Esophagus muscularis mucosa (tissue), 4 donors: ENCODE measurements around the gene TUT7. TPM values are rescaled to one million over a fixed set of nuclear protein-coding genes. Genes with fewer than 3 reads are reported as not detected.
"Not testable (repeated sequence)": the region's sequence is repeated elsewhere in the genome, so short reads cannot be mapped to it uniquely, and the experiment has no call there.

Source experiments
- DNase-seq: peaks from one replicate; pipeline ENCODE4 v3.0.0-alpha.2; 2017; ENCODE audit errors: extremely low spot score
- H3K27ac ChIP-seq, 4 donors: fragments of 200-600 bp; sonication (generic); replicated peaks in 1 of 4; 1 replicate in 3 of 4; 2 replicates in 1 of 4; pipeline ENCODE4 v1.5.1; 2016 to 2019; ENCODE audit warnings: mild to moderate bottlenecking in 1 of 4
- H3K27me3 ChIP-seq, 4 donors: fragments of 200-600 bp; sonication (generic); one replicate each; pipeline versions ENCODE4 v1.5.1 to v1.6.0; 2016 to 2019
- H3K36me3 ChIP-seq, 4 donors: fragments of 200-600 bp; sonication (generic); one replicate each; pipeline ENCODE4 v1.5.1; 2016 to 2019
- H3K4me1 ChIP-seq, 4 donors: fragments of 200-600 bp; sonication (generic); one replicate each; pipeline ENCODE4 v1.5.1; 2016 to 2019
- H3K4me3 ChIP-seq, 4 donors: fragments of 200-600 bp; sonication (generic); 1 replicate in 2 of 4; 2 replicates in 2 of 4; pipeline ENCODE4 v1.5.1; 2016 to 2019; ENCODE audit warnings: mild to moderate bottlenecking in 4 of 4, moderate library complexity in 1 of 4
- H3K9me3 ChIP-seq, 4 donors: fragments of 200-600 bp; sonication (generic); 1 replicate in 3 of 4; 2 replicates in 1 of 4; pipeline ENCODE4 v1.5.1; 2016 to 2019
- CTCF ChIP-seq, 3 experiments: fragments of 200-600 bp in 2 of 3; fragments of 450-650 bp in 1 of 3; sonication (generic) in 2 of 3; IDR thresholded peaks; one replicate each; pipeline ENCODE4 v1.5.1; 2017 to 2019; ENCODE audit warnings: antibody characterized with exemption in 3 of 3, mild to moderate bottlenecking in 2 of 3, moderate library complexity in 1 of 3
- EP300 ChIP-seq: sonication (generic); formaldehyde crosslinking; IDR thresholded peaks from one replicate; pipeline ENCODE4 v1.6.1; 2017; ENCODE audit warnings: antibody characterized with exemption
- POLR2A ChIP-seq: fragments of 450-650 bp; IDR thresholded peaks from one replicate; pipeline ENCODE4 v1.6.1; 2017; ENCODE audit warnings: antibody characterized with exemption, moderate library complexity, mild to moderate bottlenecking, low read depth
- POLR2AphosphoS5 ChIP-seq, 2 donors: sonication (generic); formaldehyde crosslinking; IDR thresholded peaks; one replicate each; pipeline ENCODE4 v1.6.1; 2017; ENCODE audit warnings: antibody characterized with exemption in 2 of 2
- WGBS: methylation state at CpG from one replicate; pipeline ENCODE4 v1.1.5; 2018; 5-methylcytosine and 5-hydroxymethylcytosine counted together
- intact Hi-C: fragments of 100-400 bp; cut with DNase I; formaldehyde crosslinking; loops from one replicate; pipeline ENCODE4 v1.15.1; 2023
- total RNA-seq, 4 donors: library from RNA; depleted of rRNA; stranded (reverse); fragments of >200 nt; gene quantifications; one replicate each; pipeline versions ENCODE4 v1.1.0 to v1.2.1, GENCODE V29; 2016

The TUT7 gene, protein sequence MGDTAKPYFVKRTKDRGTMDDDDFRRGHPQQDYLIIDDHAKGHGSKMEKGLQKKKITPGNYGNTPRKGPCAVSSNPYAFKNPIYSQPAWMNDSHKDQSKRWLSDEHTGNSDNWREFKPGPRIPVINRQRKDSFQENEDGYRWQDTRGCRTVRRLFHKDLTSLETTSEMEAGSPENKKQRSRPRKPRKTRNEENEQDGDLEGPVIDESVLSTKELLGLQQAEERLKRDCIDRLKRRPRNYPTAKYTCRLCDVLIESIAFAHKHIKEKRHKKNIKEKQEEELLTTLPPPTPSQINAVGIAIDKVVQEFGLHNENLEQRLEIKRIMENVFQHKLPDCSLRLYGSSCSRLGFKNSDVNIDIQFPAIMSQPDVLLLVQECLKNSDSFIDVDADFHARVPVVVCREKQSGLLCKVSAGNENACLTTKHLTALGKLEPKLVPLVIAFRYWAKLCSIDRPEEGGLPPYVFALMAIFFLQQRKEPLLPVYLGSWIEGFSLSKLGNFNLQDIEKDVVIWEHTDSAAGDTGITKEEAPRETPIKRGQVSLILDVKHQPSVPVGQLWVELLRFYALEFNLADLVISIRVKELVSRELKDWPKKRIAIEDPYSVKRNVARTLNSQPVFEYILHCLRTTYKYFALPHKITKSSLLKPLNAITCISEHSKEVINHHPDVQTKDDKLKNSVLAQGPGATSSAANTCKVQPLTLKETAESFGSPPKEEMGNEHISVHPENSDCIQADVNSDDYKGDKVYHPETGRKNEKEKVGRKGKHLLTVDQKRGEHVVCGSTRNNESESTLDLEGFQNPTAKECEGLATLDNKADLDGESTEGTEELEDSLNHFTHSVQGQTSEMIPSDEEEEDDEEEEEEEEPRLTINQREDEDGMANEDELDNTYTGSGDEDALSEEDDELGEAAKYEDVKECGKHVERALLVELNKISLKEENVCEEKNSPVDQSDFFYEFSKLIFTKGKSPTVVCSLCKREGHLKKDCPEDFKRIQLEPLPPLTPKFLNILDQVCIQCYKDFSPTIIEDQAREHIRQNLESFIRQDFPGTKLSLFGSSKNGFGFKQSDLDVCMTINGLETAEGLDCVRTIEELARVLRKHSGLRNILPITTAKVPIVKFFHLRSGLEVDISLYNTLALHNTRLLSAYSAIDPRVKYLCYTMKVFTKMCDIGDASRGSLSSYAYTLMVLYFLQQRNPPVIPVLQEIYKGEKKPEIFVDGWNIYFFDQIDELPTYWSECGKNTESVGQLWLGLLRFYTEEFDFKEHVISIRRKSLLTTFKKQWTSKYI (N-terminal part only)
- total RNA-seq: 10 to 100 TPM; 24.5 to 33.0 (median 30.9) TPM

- WGBS: under 1% methylated on average over 33 of the region's 79 CpGs
- Histone ChIP-seq H3K9me3 (no peaks in the 10 kb centered on the region), H3K4me3 (peak within 1 kb of the TSS; percentile 71 to 98 (median 96)), H3K27me3 (no peaks in the 10 kb centered on the region), H3K27ac (peak within 1 kb of the TSS; percentile 92 to 97 (median 96)), H3K4me1 (peaks cover 42 to 54% (median 49%) of the 10 kb centered on the region in 4 donors), H3K36me3 (peaks cover 0 to 18% (median 5%) of the 10 kb centered on the region in 4 donors)
- intact Hi-C loops: loop anchor here (2.0 kb wide), 1 partner anchor 53 kb away; no protein-coding TSS in a partner anchor
- TF ChIP-seq POLR2A (peak; percentile 67), CTCF (IDR thresholded peaks at IDR 0.05) (no peak), EP300 (no peak), POLR2AphosphoS5 (IDR thresholded peaks at IDR 0.05) (peak; percentile 92 to 93)
- DNase-seq: peak; percentile 98
Observed at GRCh38 chr9:86354011-86354817, at the start of gene TUT7. TUT7 (minus strand) TSS chr9:86354410; CDS start chr9:86353199, 1,211 bp downstream.

GRCh38 chr9:86402591-86402990, 48.4 kb upstream of the TUT7 start:
- H3K36me3 ChIP-seq: no peaks in the 10 kb centered on the region
- TF ChIP-seq POLR2A: no peak
- no peak overlapping the region for H3K4me3 ChIP-seq
- WGBS: 58% methylated on average over 3 of the region's 3 CpGs
- H3K9me3 ChIP-seq: no peaks in the 10 kb centered on the region
- peaks cover 21 to 34% (median 32%) of the 10 kb centered on the region in 4 donors for H3K4me1 ChIP-seq
- intact Hi-C loops: no loop called here
- no peaks in the 10 kb centered on the region for H3K27me3 ChIP-seq
- H3K27ac ChIP-seq: no peak overlapping the region
- DNase-seq: peak; percentile 39

DNA sequence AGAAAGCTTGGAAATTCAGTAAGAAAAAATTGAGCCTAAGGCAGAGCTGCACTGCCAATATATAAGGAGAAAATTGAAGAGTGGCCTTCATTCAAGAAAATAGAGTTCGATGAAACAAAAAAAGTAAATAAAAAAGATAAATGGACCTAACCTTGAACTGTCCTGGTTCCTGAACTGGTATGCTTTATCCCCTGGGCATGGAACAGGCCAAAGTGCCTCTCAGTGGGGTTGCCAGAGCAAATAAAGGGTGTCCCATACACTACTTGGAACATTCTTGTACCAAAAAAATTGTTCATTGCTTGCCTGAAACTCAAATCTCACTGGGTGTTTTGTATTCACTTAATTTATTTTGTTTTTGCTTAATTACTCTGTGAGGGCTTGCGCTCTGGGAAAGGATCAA, 42.2 kb upstream of the TUT7 start:
- H3K9me3 ChIP-seq: peaks cover 0 to 6% (median 0%) of the 10 kb centered on the region in 4 donors
- no peak overlapping the region for H3K27ac ChIP-seq
- intact Hi-C loops: no loop called here
- H3K27me3 ChIP-seq: no peaks in the 10 kb centered on the region
- H3K4me1 ChIP-seq: no peaks in the 10 kb centered on the region
- no peak overlapping the region for H3K4me3 ChIP-seq
- WGBS: 94% methylated on average over 2 of the region's 2 CpGs
- peak; percentile 14 for DNase-seq
- TF ChIP-seq CTCF (IDR thresholded peaks at IDR 0.05) (no peak), POLR2A (no peak), EP300 (no peak), POLR2AphosphoS5 (IDR thresholded peaks at IDR 0.05) (no peak)
- no peaks in the 10 kb centered on the region for H3K36me3 ChIP-seq

DNA sequence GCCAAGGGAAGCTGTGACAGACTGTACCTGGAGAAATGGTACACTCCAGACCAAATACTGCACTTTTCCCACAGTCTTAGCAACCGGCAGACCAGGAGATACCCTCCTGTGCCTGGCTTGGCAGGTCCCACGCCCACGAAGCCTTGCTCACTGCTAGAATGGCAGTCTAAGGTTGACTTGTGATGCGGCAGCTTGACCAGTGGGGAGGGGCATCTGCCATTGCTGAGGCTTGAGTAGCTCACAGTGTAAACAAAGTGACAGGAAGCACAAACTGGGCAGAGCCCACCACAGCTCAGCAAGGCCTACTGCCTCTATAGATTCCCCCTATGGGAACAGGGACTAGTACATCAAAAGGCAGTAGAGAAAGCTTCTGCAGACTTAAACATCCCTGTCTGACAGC, 36.0 kb upstream of the TUT7 start:
- WGBS: no CpG with 5 or more reads among the region's 4 CpGs
- H3K27me3 ChIP-seq, H3K36me3 ChIP-seq, H3K27ac ChIP-seq, DNase-seq, intact Hi-C loops, H3K4me1 ChIP-seq, H3K9me3 ChIP-seq, H3K4me3 ChIP-seq: not testable (repeated sequence)

DNA sequence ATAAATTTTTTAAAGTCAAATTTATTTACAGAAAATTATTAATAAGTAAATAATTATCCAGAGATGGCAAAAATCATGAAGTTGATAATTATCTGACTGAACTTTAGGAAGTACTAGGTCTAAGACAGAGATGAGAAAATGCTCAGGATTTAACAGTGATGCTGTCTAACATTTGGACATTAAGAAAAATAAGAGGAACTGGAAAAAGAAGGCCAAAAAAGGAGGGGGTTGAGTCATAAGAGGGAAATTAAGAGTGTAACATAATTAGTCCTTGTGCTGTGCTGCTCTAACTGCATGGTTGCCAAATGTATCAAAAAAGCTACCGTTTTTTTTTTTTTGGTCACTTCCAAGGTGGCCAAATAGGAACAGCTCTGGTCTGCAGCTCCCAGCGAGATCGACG, 35.4 kb upstream of the TUT7 start:
- WGBS: 89% methylated on average over 4 of the region's 4 CpGs
- Histone ChIP-seq H3K36me3 (no peaks in the 10 kb centered on the region), H3K4me3 (no peak overlapping the region), H3K27ac (no peak overlapping the region), H3K4me1 (no peaks in the 10 kb centered on the region), H3K27me3 (no peaks in the 10 kb centered on the region), H3K9me3 (peaks cover 0 to 5% (median 0%) of the 10 kb centered on the region in 4 donors)
- no peak for DNase-seq
- TF ChIP-seq EP300 (no peak), POLR2A (no peak), POLR2AphosphoS5 (IDR thresholded peaks at IDR 0.05) (no peak), CTCF (IDR thresholded peaks at IDR 0.05) (no peak)
- intact Hi-C loops: no loop called here
